Gastrocnemius medialis (tissue), 4 donors: ENCODE data around the gene ZNF784.

Experiments used
- POLR2A ChIP-seq, 2 donors: fragments of 450-650 bp; IDR thresholded peaks; one replicate each; pipeline ENCODE4 v1.6.1; 2017; ENCODE audit warnings: antibody characterized with exemption in 2 of 2, mild to moderate bottlenecking in 2 of 2, moderate library complexity in 2 of 2
- TF ChIP-seq, protein P1 (sequence below), 5 experiments: fragments of 450-650 bp in 3 of 5; fragments of 200-600 bp in 2 of 5; sonication (generic) in 2 of 5; IDR thresholded peaks in 4 of 5; conservative IDR thresholded peaks in 1 of 5; 1 replicate in 4 of 5; 2 replicates in 1 of 5; pipeline ENCODE4 v1.5.1; 2016 to 2019; ENCODE audit warnings: antibody characterized with exemption in 5 of 5, mild to moderate bottlenecking in 3 of 5, moderate library complexity in 3 of 5

DNA sequence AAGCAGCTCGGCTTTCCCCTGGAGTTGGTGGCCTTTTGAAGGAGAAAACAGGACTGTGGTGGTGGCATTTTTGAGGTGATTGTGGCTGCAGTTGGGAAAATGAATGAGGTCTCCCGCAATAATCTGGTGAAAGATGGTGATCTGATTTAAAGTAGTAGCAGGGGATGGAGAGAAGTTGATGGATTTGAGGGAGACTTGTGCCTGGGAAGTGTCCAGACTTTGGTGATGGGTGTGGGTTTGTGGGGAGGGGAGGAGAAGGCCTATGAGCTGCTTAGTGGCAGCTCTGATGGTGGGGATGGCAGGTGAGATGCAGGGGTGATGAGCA lies 46.6 kb upstream of the ZNF784 start:
- TF ChIP-seq, protein P1, sequence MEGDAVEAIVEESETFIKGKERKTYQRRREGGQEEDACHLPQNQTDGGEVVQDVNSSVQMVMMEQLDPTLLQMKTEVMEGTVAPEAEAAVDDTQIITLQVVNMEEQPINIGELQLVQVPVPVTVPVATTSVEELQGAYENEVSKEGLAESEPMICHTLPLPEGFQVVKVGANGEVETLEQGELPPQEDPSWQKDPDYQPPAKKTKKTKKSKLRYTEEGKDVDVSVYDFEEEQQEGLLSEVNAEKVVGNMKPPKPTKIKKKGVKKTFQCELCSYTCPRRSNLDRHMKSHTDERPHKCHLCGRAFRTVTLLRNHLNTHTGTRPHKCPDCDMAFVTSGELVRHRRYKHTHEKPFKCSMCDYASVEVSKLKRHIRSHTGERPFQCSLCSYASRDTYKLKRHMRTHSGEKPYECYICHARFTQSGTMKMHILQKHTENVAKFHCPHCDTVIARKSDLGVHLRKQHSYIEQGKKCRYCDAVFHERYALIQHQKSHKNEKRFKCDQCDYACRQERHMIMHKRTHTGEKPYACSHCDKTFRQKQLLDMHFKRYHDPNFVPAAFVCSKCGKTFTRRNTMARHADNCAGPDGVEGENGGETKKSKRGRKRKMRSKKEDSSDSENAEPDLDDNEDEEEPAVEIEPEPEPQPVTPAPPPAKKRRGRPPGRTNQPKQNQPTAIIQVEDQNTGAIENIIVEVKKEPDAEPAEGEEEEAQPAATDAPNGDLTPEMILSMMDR (IDR thresholded peaks at IDR 0.05 in 4 of 5, conservative IDR thresholded peaks at IDR 0.05 in 1 of 5), result no peak
- TF ChIP-seq POLR2A (IDR thresholded peaks at IDR 0.05), result no peak
